GM23338 (cell line): Measurements from ENCODE around the gene KAT8. TPM values are rescaled to one million over a fixed set of nuclear protein-coding genes. Genes with fewer than 3 reads are reported as not detected.

ENCODE experiments used
- ATAC-seq: fragments of 200-7000 bp; cut with Tn5 transposase; 3 replicates; pipeline ENCODE4 v1.9.1; 2020
- DNase-seq: peaks from one replicate; pipeline ENCODE4 v3.0.0-alpha.2; 2015; ENCODE audit warnings: low spot score
- H2AFZ ChIP-seq: fragments of 200-600 bp; sonication (generic); 2 replicates; pipeline ENCODE4 v1.8.0; 2016; ENCODE audit warnings: antibody characterized with exemption, mild to moderate bottlenecking, moderate library complexity
- H3F3A ChIP-seq: fragments of 200-600 bp; sonication (generic); replicated peaks from 2 replicates; pipeline ENCODE4 v1.8.0; 2017; ENCODE audit warnings: antibody characterized with exemption, mixed run types, low read depth
- H3K27ac ChIP-seq: fragments of 200-600 bp; sonication (generic); 2 replicates; pipeline ENCODE4 v1.6.1; 2016; ENCODE audit warnings: low read depth
- H3K27me3 ChIP-seq: fragments of 200-600 bp; sonication (generic); 2 replicates; pipeline ENCODE4 v1.8.0; 2016; ENCODE audit warnings: mild to moderate bottlenecking, mixed run types, moderate library complexity; ENCODE audit not compliant: insufficient read depth
- H3K36me3 ChIP-seq: fragments of 200-600 bp; sonication (generic); 2 replicates; pipeline ENCODE4 v1.8.0; 2016; ENCODE audit warnings: mild to moderate bottlenecking; ENCODE audit not compliant: insufficient read depth
- H3K4me1 ChIP-seq: fragments of 200-600 bp; sonication (generic); 2 replicates; pipeline ENCODE4 v1.8.0; 2016; ENCODE audit warnings: mild to moderate bottlenecking, moderate library complexity; ENCODE audit not compliant: insufficient read depth
- H3K4me2 ChIP-seq: fragments of 200-600 bp; sonication (generic); 2 replicates; pipeline ENCODE4 v1.7.1; 2017; ENCODE audit warnings: mixed run types
- H3K4me3 ChIP-seq: fragments of 200-600 bp; sonication (generic); 2 replicates; pipeline ENCODE4 v1.6.1; 2016; ENCODE audit warnings: mixed run types
- H3K79me2 ChIP-seq: fragments of 200-600 bp; sonication (generic); replicated peaks from 2 replicates; pipeline ENCODE4 v1.8.0; 2017; ENCODE audit warnings: mild to moderate bottlenecking; ENCODE audit not compliant: insufficient read depth
- H3K9me2 ChIP-seq: fragments of 200-600 bp; sonication (generic); 2 replicates; pipeline ENCODE4 v1.8.0; 2017; ENCODE audit not compliant: insufficient read depth
- H4K20me1 ChIP-seq: fragments of 200-600 bp; sonication (generic); replicated peaks from 2 replicates; pipeline ENCODE4 v1.8.0; 2017; ENCODE audit warnings: mild to moderate bottlenecking; ENCODE audit not compliant: insufficient read depth
- H3K27ac Mint-ChIP-seq: 2 replicates; pipeline ENCODE4 v1.8.0; 2020; ENCODE audit warnings: inconsistent platforms, mild to moderate bottlenecking, moderate library complexity, mixed read lengths
- H3K27me3 Mint-ChIP-seq: 3 replicates; pipeline ENCODE4 v1.8.0; 2022; ENCODE audit warnings: low read depth, mild to moderate bottlenecking, moderate library complexity, mixed read lengths, inconsistent platforms; ENCODE audit not compliant: insufficient read depth, poor library complexity
- H3K36me3 Mint-ChIP-seq: 3 replicates; pipeline ENCODE4 v1.8.0; 2021; ENCODE audit warnings: low read depth, mild to moderate bottlenecking, inconsistent platforms, moderate library complexity, mixed read lengths
- H3K4me1 Mint-ChIP-seq: 3 replicates; pipeline ENCODE4 v1.8.0; 2020; ENCODE audit warnings: mild to moderate bottlenecking, inconsistent platforms, mixed read lengths
- H3K4me3 Mint-ChIP-seq: 3 replicates; pipeline ENCODE4 v1.8.0; 2021; ENCODE audit warnings: moderate library complexity, mild to moderate bottlenecking, inconsistent platforms, mixed read lengths
- H3K9me3 Mint-ChIP-seq: 3 replicates; pipeline ENCODE4 v1.8.0; 2020; ENCODE audit warnings: moderate library complexity, mild to moderate bottlenecking, inconsistent platforms, mixed read lengths
- CREB1 ChIP-seq: fragments of 250-450 bp; sonication (Bioruptor Pico); IDR thresholded peaks from 2 replicates; pipeline ENCODE4 v1.5.0; 2020; ENCODE audit warnings: low read depth, mild to moderate bottlenecking, moderate library complexity
- CTCF ChIP-seq, 2 experiments: fragments of 200-600 bp in 1 of 2; sonication (generic) in 1 of 2; conservative IDR thresholded peaks; 2 replicates each; pipeline versions ENCODE4 v1.5.1 to v1.6.1; 2016 to 2017; ENCODE audit warnings: antibody characterized with exemption in 2 of 2, low read depth in 2 of 2, mild to moderate bottlenecking in 2 of 2, moderate library complexity in 1 of 2
- ETS1 ChIP-seq: IDR thresholded peaks from 2 replicates; pipeline ENCODE4 v1.6.1; 2016; ENCODE audit warnings: antibody characterized with exemption
- POLR2AphosphoS5 ChIP-seq: IDR thresholded peaks from 2 replicates; pipeline ENCODE4 v1.6.1; 2016; ENCODE audit warnings: antibody characterized with exemption, low read depth
- ZNF114 ChIP-seq: fragments of 250-450 bp; sonication (Bioruptor Pico); IDR thresholded peaks from 2 replicates; pipeline ENCODE4 v1.5.0; 2020; ENCODE audit warnings: mild to moderate bottlenecking, moderate library complexity
- ZNF462 ChIP-seq: fragments of 250-450 bp; sonication (Bioruptor Pico); IDR thresholded peaks from 2 replicates; pipeline ENCODE4 v1.5.0; 2020; ENCODE audit warnings: mild to moderate bottlenecking, moderate library complexity
- polyA plus RNA-seq: library from polyadenylated mRNA; unstranded; fragments of >200 nt; fragmentation: Nextera tagmentation; extraction: Ambion mirVana; gene quantifications from 2 replicates; pipeline ENCODE4 v1.2.1, GENCODE V29; 2016
- total RNA-seq: library from RNA; depleted of rRNA; stranded (reverse); fragments of >200 nt; shearing (Covaris generic); gene quantifications from 2 replicates; pipeline ENCODE4 v1.2.3, GENCODE V29; 2014

The KAT8 gene
- total and polyA plus RNA-seq, 2 experiments from 2014 or later, result 47.6 to 85.4 TPM

GRCh38 chr16:31073970-31074813, 43.3 kb upstream of the KAT8 start, which contains the start of the genes ZNF646 and ZNF668 (continued):
- TF ChIP-seq CTCF (conservative IDR thresholded peaks at IDR 0.05; ENCODE audit: low read depth in 2 of 2) (no peak), ZNF114 (no peak), POLR2AphosphoS5 (peak; percentile 68; the same call in 1 of the 2 replicates)

GRCh38 chr16:31074814-31075183, 42.7 kb upstream of the KAT8 start:
- Histone ChIP-seq H3K36me3 (peaks cover 7% of the 10 kb centered on the region; the same call in 1 of the 2 replicates), H3K4me3 (peak overlapping the region; percentile 90), H3K4me2 (peak overlapping the region; percentile 86), H4K20me1 (no peaks in the 10 kb centered on the region; the same call in 1 of the 2 replicates), H3K27ac (peak overlapping the region; percentile 96), H3F3A (no peaks in the 10 kb centered on the region), H3K27me3 (no peaks in the 10 kb centered on the region), H3K79me2 (peaks cover 52% of the 10 kb centered on the region), H2AFZ (no peak overlapping the region), H3K4me1 (peaks cover 14% of the 10 kb centered on the region), H3K9me2 (no peaks in the 10 kb centered on the region)
- Mint-ChIP-seq H3K27me3 (peaks cover 8% of the 10 kb centered on the region), H3K4me3 (peak overlapping the region; percentile 92), H3K36me3 (peaks cover 37% of the 10 kb centered on the region), H3K9me3 (no peaks in the 10 kb centered on the region; the same call in 2 of the 3 replicates), H3K4me1 (peaks cover 19% of the 10 kb centered on the region), H3K27ac (peak overlapping the region; percentile 91)
- no peak for DNase-seq
- TF ChIP-seq ETS1 (no peak), CTCF (conservative IDR thresholded peaks at IDR 0.05; ENCODE audit: low read depth in 2 of 2) (peak; percentile 7 to 14; a peak in 1 of 4 replicates)
- no peak for ATAC-seq

GRCh38 chr16:31076319-31076718, 41.1 kb upstream of the KAT8 start:
- Histone ChIP-seq H3K4me2 (no peak overlapping the region), H2AFZ (no peak overlapping the region), H4K20me1 (no peaks in the 10 kb centered on the region; the same call in 1 of the 2 replicates), H3K4me1 (peaks cover 14% of the 10 kb centered on the region), H3K79me2 (peaks cover 38% of the 10 kb centered on the region), H3F3A (no peaks in the 10 kb centered on the region), H3K9me2 (no peaks in the 10 kb centered on the region), H3K4me3 (no peak overlapping the region), H3K27me3 (no peaks in the 10 kb centered on the region), H3K36me3 (peaks cover 7% of the 10 kb centered on the region; the same call in 1 of the 2 replicates), H3K27ac (no peak overlapping the region)
- no peak for DNase-seq
- peak overlapping the region; percentile 92 for H3K4me3 Mint-ChIP-seq
- peaks cover 8% of the 10 kb centered on the region for H3K27me3 Mint-ChIP-seq
- H3K36me3 Mint-ChIP-seq, result peaks cover 50% of the 10 kb centered on the region
- no peak overlapping the region for H3K27ac Mint-ChIP-seq
- no peaks in the 10 kb centered on the region; the same call in 2 of the 3 replicates for H3K9me3 Mint-ChIP-seq
- ATAC-seq, result no peak
- peaks cover 19% of the 10 kb centered on the region for H3K4me1 Mint-ChIP-seq
- TF ChIP-seq ZNF462 (no peak), ZNF114 (no peak), CREB1 (CRISPR knock-in tag) (no peak)
